Adrenal gland (tissue), 12 donors: Measurements from ENCODE around the gene CCS. TPM values are rescaled to one million over a fixed set of nuclear protein-coding genes. Genes with fewer than 3 reads are reported as not detected.

ENCODE experiments used
- DNase-seq, 7 donors: peaks; one replicate each; pipeline ENCODE4 v3.0.0-alpha.2; 2019 to 2020
- H3K27ac ChIP-seq, 5 donors: fragments of 200-600 bp; sonication (generic) in 4 of 5; 1 replicate in 3 of 5; 2 replicates in 2 of 5; pipeline versions ENCODE4 v1.5.1 to v1.8.0; 2016 to 2020; ENCODE audit warnings: mild to moderate bottlenecking in 1 of 5
- H3K27me3 ChIP-seq: fragments of 200-600 bp; 2 replicates; pipeline ENCODE4 v1.8.0; 2021
- H3K36me3 ChIP-seq, 2 donors: fragments of 200-600 bp; replicated peaks in 1 of 2; 1 replicate in 1 of 2; 2 replicates in 1 of 2; pipeline versions ENCODE4 v1.5.1 to v1.8.0; 2018 to 2022
- H3K4me1 ChIP-seq, 2 donors: fragments of 200-600 bp; replicated peaks in 1 of 2; 1 replicate in 1 of 2; 2 replicates in 1 of 2; pipeline versions ENCODE4 v1.5.1 to v1.8.0; 2018 to 2021
- H3K4me3 ChIP-seq, 4 donors: fragments of 200-600 bp; sonication (generic) in 3 of 4; one replicate each; pipeline ENCODE4 v1.5.1; 2016 to 2018
- H3K9me3 ChIP-seq, 3 donors: fragments of 200-600 bp; sonication (generic) in 1 of 3; replicated peaks in 1 of 3; 1 replicate in 2 of 3; 2 replicates in 1 of 3; pipeline versions ENCODE4 v1.5.1 to v1.8.0; 2016 to 2021
- POLR2A ChIP-seq, 2 donors: fragments of 450-650 bp; IDR thresholded peaks; one replicate each; pipeline ENCODE4 v1.6.1; 2017; ENCODE audit warnings: antibody characterized with exemption in 2 of 2, mild to moderate bottlenecking in 2 of 2, moderate library complexity in 1 of 2
- WGBS, 4 donors: extraction: QIAGEN DNeasy Blood & Tissue Kit in 2 of 4; methylation state at CpG; one replicate each; pipeline versions ENCODE4 v1.1.5 to v1.1.7; 2013 to 2017; 5-methylcytosine and 5-hydroxymethylcytosine counted together
- intact Hi-C, 2 donors: fragments of 100-400 bp; cut with DNase I; formaldehyde crosslinking; loops; one replicate each; pipeline versions ENCODE4 v1.14.1 to v1.15.0; 2022 to 2023
- polyA plus RNA-seq, 3 donors: library from polyadenylated mRNA; stranded (reverse); fragments of 200-250 nt in 2 of 3; fragments of 350-450 nt in 1 of 3; fragmentation: Illumina TruSeq in 1 of 3; extraction: RNeasy Lipid Tissue Mini Kit (QIAGEN cat#74804) in 1 of 3; gene quantifications; one replicate each; pipeline ENCODE4 v1.2.3, GENCODE V29; 2013 to 2014
- total RNA-seq, 9 donors: library from RNA; depleted of rRNA in 4 of 9; stranded (reverse); fragments of >200 nt in 4 of 9; fragments of 120-200 nt in 1 of 9; fragmentation: NEBNext Ultra II Directional in 1 of 9; extraction: Animal tissue kit (Norgen Biotek cat#: 25700) in 1 of 9; gene quantifications; one replicate each; pipeline versions ENCODE4 v1.1.0 to v1.2.4, GENCODE V29; 2013 to 2023
- TF ChIP-seq, protein P1 (sequence below), 6 experiments: fragments of 450-650 bp in 4 of 6; fragments of 200-600 bp in 2 of 6; sonication (generic) in 1 of 6; IDR thresholded peaks; 1 replicate in 5 of 6; 2 replicates in 1 of 6; pipeline versions ENCODE4 v1.5.1 to v1.8.0; 2016 to 2021; ENCODE audit warnings: antibody characterized with exemption in 6 of 6, mild to moderate bottlenecking in 2 of 6, moderate library complexity in 1 of 6
- donor health status: healthy with polysubstance abuse.
- donor health status: Bipolar disorder and iron deficiency.
- donor health status: DM: yes; HTN: yes; CAD: no.
- donor health status: DM: no; HTN: no; CAD: no.
- donor health status: DM: no; HTN: no; CAD: no.
- donor health status: DM: yes; HTN: yes; CAD: no.

The CCS gene
- total and polyA plus RNA-seq, 12 donors: 21.9 to 204 (median 47.8) TPM

DNA sequence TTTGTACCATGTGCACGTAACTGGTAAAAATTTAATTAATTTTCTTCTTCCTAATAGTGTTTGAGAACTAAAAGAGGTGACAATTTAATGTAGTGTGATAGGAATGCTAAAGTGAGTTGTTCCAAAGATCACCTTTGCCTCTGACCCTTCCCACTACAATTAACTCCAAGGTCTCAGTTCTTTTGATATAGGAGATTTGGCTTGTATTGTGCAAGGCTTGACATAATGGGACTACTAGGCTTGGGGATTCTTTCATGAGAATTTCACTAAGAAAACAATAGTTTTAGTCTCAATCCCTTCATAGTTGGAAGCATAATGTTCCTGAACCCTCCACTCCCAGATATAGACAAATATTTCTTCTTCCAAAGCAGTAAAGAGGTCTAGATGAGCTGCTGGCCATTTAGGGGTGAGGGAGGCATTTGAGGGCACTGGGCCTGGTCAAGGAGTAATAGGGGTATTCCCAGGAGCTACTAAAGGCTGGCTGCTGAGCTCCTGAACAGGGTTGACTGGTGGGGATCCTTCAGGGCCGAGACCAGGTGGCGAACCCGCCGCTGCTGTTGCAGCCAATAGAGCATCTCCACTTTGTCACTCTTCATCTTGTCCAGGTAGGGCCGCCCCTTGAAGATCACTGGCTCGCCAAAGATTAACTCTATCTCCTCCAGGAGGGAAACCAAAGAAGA is 2.8 kb upstream of the CCS start:
- intact Hi-C loops: no loop called here
- TF ChIP-seq, protein P1, sequence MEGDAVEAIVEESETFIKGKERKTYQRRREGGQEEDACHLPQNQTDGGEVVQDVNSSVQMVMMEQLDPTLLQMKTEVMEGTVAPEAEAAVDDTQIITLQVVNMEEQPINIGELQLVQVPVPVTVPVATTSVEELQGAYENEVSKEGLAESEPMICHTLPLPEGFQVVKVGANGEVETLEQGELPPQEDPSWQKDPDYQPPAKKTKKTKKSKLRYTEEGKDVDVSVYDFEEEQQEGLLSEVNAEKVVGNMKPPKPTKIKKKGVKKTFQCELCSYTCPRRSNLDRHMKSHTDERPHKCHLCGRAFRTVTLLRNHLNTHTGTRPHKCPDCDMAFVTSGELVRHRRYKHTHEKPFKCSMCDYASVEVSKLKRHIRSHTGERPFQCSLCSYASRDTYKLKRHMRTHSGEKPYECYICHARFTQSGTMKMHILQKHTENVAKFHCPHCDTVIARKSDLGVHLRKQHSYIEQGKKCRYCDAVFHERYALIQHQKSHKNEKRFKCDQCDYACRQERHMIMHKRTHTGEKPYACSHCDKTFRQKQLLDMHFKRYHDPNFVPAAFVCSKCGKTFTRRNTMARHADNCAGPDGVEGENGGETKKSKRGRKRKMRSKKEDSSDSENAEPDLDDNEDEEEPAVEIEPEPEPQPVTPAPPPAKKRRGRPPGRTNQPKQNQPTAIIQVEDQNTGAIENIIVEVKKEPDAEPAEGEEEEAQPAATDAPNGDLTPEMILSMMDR (IDR thresholded peaks at IDR 0.05): no peak
- no peak for TF ChIP-seq POLR2A (IDR thresholded peaks at IDR 0.05)
- DNase-seq: no peak
- no peaks in the 10 kb centered on the region for H3K36me3 ChIP-seq
- WGBS, 4 donors: 94 to 97% (median 97%) methylated on average over 7 of the region's 7 CpGs
- H3K27me3 ChIP-seq: no peaks in the 10 kb centered on the region
- no peak overlapping the region for H3K27ac ChIP-seq
- peaks cover 22 to 23% of the 10 kb centered on the region in 2 donors for H3K4me1 ChIP-seq
- H3K9me3 ChIP-seq: no peaks in the 10 kb centered on the region
- no peak overlapping the region for H3K4me3 ChIP-seq

DNA sequence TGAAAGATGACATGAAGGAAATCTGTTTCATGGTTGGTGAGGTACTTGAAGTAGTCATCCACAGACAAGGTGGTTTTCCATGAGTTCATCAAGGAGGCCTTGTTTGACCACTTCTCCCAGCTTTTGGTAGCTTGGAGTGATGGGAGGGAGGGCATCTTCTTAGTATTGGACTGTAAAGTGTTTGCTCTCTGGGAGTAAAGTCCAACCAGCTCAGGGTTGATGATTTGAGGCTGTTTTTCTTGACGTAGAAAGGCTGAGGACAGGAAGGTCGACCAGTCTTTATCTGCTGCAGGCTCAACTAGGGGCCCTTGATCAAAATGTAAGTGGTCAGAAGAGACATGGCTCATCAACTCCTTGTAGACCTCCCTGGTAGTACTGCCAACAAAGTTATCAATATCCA is 1.8 kb upstream of the CCS start:
- H3K4me3 ChIP-seq: no peak overlapping the region
- no peaks in the 10 kb centered on the region for H3K36me3 ChIP-seq
- H3K27me3 ChIP-seq: no peaks in the 10 kb centered on the region
- H3K27ac ChIP-seq: no peak overlapping the region
- TF ChIP-seq, protein P1 (IDR thresholded peaks at IDR 0.05): no peak
- no peak for TF ChIP-seq POLR2A (IDR thresholded peaks at IDR 0.05)
- peaks cover 22 to 30% of the 10 kb centered on the region in 2 donors for H3K4me1 ChIP-seq
- no peak for DNase-seq
- no peaks in the 10 kb centered on the region for H3K9me3 ChIP-seq
- 78 to 90% (median 85%) methylated on average over 2 of the region's 2 CpGs for WGBS, 4 donors
- intact Hi-C loops: no loop called here

DNA sequence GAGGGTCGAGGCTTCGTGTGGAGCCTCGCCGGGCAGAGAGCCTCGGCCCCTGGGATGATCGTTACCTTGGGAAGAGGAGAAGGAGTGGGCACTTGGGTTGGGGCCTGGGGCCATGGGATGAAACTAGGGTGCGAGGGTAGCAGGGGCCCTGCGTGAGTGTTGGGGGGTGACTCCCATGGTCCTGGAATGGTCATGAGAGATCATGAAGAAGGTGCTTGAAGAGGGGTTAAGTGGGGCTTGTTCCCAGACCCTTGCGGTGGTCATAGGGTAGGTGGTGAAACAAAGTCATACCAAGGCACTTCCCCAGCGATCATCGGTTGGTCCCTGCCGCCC is 284 bp downstream of the CCS start:
- 9 to 14% (median 11%) methylated on average over 11 to 12 of the region's 12 CpGs for whole genome bisulfite sequencing, 4 donors
- no peaks in the 10 kb centered on the region for H3K36me3 ChIP-seq
- intact Hi-C loops: no loop called here
- peak overlapping the region; percentile 12 to 77 (median 54) for H3K4me3 ChIP-seq
- H3K27me3 ChIP-seq: no peaks in the 10 kb centered on the region
- peaks cover 22 to 30% of the 10 kb centered on the region in 2 donors for H3K4me1 ChIP-seq
- TF ChIP-seq POLR2A (IDR thresholded peaks at IDR 0.05): no peak
- TF ChIP-seq, protein P1 (IDR thresholded peaks at IDR 0.05): no peak
- no peak for DNase-seq
- peak overlapping the region in 4 of 5 donors; percentile 60 to 90 (median 75) for H3K27ac ChIP-seq
- no peaks in the 10 kb centered on the region for H3K9me3 ChIP-seq

DNA sequence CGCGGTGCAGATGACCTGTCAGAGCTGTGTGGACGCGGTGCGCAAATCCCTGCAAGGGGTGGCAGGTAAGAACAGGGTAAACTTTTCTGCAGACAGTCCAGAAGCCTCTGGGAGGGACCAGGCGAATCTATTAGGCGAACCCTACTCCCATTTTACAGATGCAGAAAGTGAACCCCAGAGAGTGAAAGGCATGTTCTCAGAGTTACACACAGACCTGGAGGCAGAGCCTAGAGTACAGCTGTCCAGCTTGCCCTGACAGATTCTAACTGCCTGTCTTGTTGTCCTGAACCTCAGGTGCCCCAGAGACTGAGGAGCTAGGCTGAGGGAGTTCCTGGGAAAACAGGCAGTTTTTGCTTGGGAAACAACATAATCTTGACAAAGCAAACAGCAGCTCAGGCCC is 665 bp downstream of the CCS start:
- no peaks in the 10 kb centered on the region for H3K9me3 ChIP-seq
- WGBS, 4 donors: 53 to 79% (median 64%) methylated on average over 6 to 7 of the region's 7 CpGs
- peak overlapping the region in 3 of 4 donors; percentile 12 to 77 (median 43) for H3K4me3 ChIP-seq
- no peaks in the 10 kb centered on the region for H3K27me3 ChIP-seq
- DNase-seq: no peak
- no peak for TF ChIP-seq POLR2A (IDR thresholded peaks at IDR 0.05)
- TF ChIP-seq, protein P1 (IDR thresholded peaks at IDR 0.05): no peak
- no peaks in the 10 kb centered on the region for H3K36me3 ChIP-seq
- H3K4me1 ChIP-seq: peaks cover 22 to 30% of the 10 kb centered on the region in 2 donors
- H3K27ac ChIP-seq: peak overlapping the region in 3 of 5 donors; percentile 66 to 90 (median 84)
- intact Hi-C loops: no loop called here
